Neural cell (in vitro differentiated cells): ENCODE data around the gene C2. TPM values are rescaled to one million over a fixed set of nuclear protein-coding genes. Genes with fewer than 3 reads are reported as not detected.

Experiments
- H2AFZ ChIP-seq: fragments of 200-600, 300-800 bp; sonication (generic), shearing (Covaris generic); 2 replicates; pipeline ENCODE4 v1.6.0; 2014; ENCODE audit warnings: low read depth, mild to moderate bottlenecking, antibody characterized with exemption, low read length, moderate library complexity
- H3F3A ChIP-seq: fragments of 200-600 bp; shearing (Covaris generic); 2 replicates; pipeline ENCODE4 v1.6.1; 2016; ENCODE audit warnings: mild to moderate bottlenecking, moderate library complexity, mixed read lengths, antibody characterized with exemption, low read length; ENCODE audit not compliant: insufficient read depth, poor library complexity, severe bottlenecking
- H3K27ac ChIP-seq: fragments of 200-600, 300-800 bp; sonication (generic), shearing (Covaris generic); 2 replicates; pipeline ENCODE4 v1.5.1; 2014; ENCODE audit warnings: mild to moderate bottlenecking, low read length, moderate library complexity
- H3K27me3 ChIP-seq: fragments of 300-800, 200-600 bp; sonication (generic), shearing (Covaris generic); 2 replicates; pipeline ENCODE4 v1.6.0; 2014; ENCODE audit warnings: mild to moderate bottlenecking, low read depth, low read length, moderate library complexity; ENCODE audit not compliant: insufficient read depth
- H3K36me3 ChIP-seq: fragments of 300-800, 200-600 bp; sonication (generic), shearing (Covaris generic); 2 replicates; pipeline ENCODE4 v1.5.1; 2014; ENCODE audit warnings: mild to moderate bottlenecking, antibody characterized with exemption, low read length, moderate library complexity; ENCODE audit not compliant: insufficient read depth
- H3K4me2 ChIP-seq: fragments of 300-800, 200-600 bp; sonication (generic), shearing (Covaris generic); 2 replicates; pipeline ENCODE4 v1.6.0; 2014; ENCODE audit warnings: mild to moderate bottlenecking, low read length
- H3K4me3 ChIP-seq: fragments of 300-800, 200-600 bp; sonication (generic), shearing (Covaris generic); 2 replicates; pipeline ENCODE4 v1.5.1; 2014; ENCODE audit warnings: mild to moderate bottlenecking, low read length, moderate library complexity
- H3K79me2 ChIP-seq: fragments of 200-600 bp; shearing (Covaris generic); replicated peaks from 2 replicates; pipeline ENCODE4 v1.6.0; 2014; ENCODE audit warnings: mild to moderate bottlenecking, low read length, moderate library complexity; ENCODE audit not compliant: insufficient read depth
- H3K9ac ChIP-seq: fragments of 300-800, 200-600 bp; sonication (generic), shearing (Covaris generic); 2 replicates; pipeline ENCODE4 v1.6.1; 2016; ENCODE audit warnings: mild to moderate bottlenecking, low read length, mixed read lengths
- H3K9me2 ChIP-seq: fragments of 200-600 bp; shearing (Covaris generic); 2 replicates; pipeline ENCODE4 v1.6.1; 2016; ENCODE audit warnings: mild to moderate bottlenecking, low read length, mixed read lengths; ENCODE audit not compliant: insufficient read depth
- H3K9me3 ChIP-seq: fragments of 200-600, 300-800 bp; sonication (generic), shearing (Covaris generic); 2 replicates; pipeline ENCODE4 v1.6.1; 2016; ENCODE audit warnings: mild to moderate bottlenecking, mixed run types, low read length, moderate library complexity, mixed read lengths
- H4K20me1 ChIP-seq: fragments of 200-600 bp; shearing (Covaris generic); 2 replicates; pipeline ENCODE4 v1.6.1; 2016; ENCODE audit warnings: mild to moderate bottlenecking, mixed run types; ENCODE audit not compliant: insufficient read depth
- CTCF ChIP-seq: fragments of 450-650 bp; IDR thresholded peaks from 2 replicates; pipeline ENCODE4 v1.5.1; 2014; ENCODE audit warnings: antibody characterized with exemption, mild to moderate bottlenecking, moderate library complexity; ENCODE audit not compliant: poor library complexity, severe bottlenecking
- EP300 ChIP-seq: fragments of 450-650 bp; conservative IDR thresholded peaks from 2 replicates; pipeline ENCODE4 v1.6.1; 2014; ENCODE audit warnings: antibody characterized with exemption, mild to moderate bottlenecking, moderate library complexity; ENCODE audit not compliant: poor library complexity, severe bottlenecking
- EZH2 ChIP-seq: fragments of 200-600, 300-800 bp; shearing (Covaris generic), sonication (generic); IDR thresholded peaks from 2 replicates; pipeline ENCODE4 v1.6.1; 2014; ENCODE audit warnings: antibody characterized with exemption, low read length, borderline replicate concordance, mild to moderate bottlenecking; ENCODE audit not compliant: insufficient read depth, poor library complexity, severe bottlenecking
- MXI1 ChIP-seq: fragments of 450-650 bp; conservative IDR thresholded peaks from 2 replicates; pipeline ENCODE4 v1.6.1; 2014; ENCODE audit warnings: antibody characterized with exemption, mild to moderate bottlenecking; ENCODE audit not compliant: poor library complexity, severe bottlenecking
- POLR2AphosphoS5 ChIP-seq: IDR thresholded peaks from 2 replicates; pipeline ENCODE4 v1.6.1; 2012
- RAD21 ChIP-seq: fragments of 450-650 bp; conservative IDR thresholded peaks from 2 replicates; pipeline ENCODE4 v1.6.1; 2014; ENCODE audit warnings: antibody characterized with exemption, mild to moderate bottlenecking, moderate library complexity
- SMC3 ChIP-seq: fragments of 450-650 bp; conservative IDR thresholded peaks from 2 replicates; pipeline ENCODE4 v1.6.1; 2014; ENCODE audit warnings: antibody characterized with exemption, mild to moderate bottlenecking, moderate library complexity; ENCODE audit not compliant: poor library complexity
- TAF1 ChIP-seq: IDR thresholded peaks from 2 replicates; pipeline ENCODE4 v1.6.1; 2012; ENCODE audit warnings: low read depth
- polyA plus RNA-seq: library from polyadenylated mRNA; depleted of rRNA; stranded (reverse); fragments of >200 nt; gene quantifications from 2 replicates; pipeline ENCODE4 v1.2.3, GENCODE V29; 2014
- TF ChIP-seq, protein P1 (sequence below): IDR thresholded peaks from 2 replicates; pipeline ENCODE4 v1.6.1; 2012; ENCODE audit warnings: borderline replicate concordance

The C2 gene
- polyA plus RNA-seq, 1 donor from 2014 or later, result 1.2 TPM

GRCh38 chr6:31899882-31900722 lies 27.4 kb upstream of the C2 start:
- Histone ChIP-seq H3K27ac (no peak overlapping the region), H4K20me1 (no peaks in the 10 kb centered on the region), H3K9me3 (no peaks in the 10 kb centered on the region), H3K79me2 (peaks cover 35% of the 10 kb centered on the region), H3K36me3 (peaks cover 6% of the 10 kb centered on the region), H3K4me2 (no peak overlapping the region), H3K27me3 (no peaks in the 10 kb centered on the region), H3K4me3 (peak overlapping the region; percentile 98), H3K9ac (peak overlapping the region; percentile 76), H3F3A (peaks cover 4% of the 10 kb centered on the region), H3K9me2 (no peaks in the 10 kb centered on the region), H2AFZ (no peak overlapping the region)
- TF ChIP-seq EP300, result no peak
- no peak for TF ChIP-seq CTCF
- TF ChIP-seq, protein P1, sequence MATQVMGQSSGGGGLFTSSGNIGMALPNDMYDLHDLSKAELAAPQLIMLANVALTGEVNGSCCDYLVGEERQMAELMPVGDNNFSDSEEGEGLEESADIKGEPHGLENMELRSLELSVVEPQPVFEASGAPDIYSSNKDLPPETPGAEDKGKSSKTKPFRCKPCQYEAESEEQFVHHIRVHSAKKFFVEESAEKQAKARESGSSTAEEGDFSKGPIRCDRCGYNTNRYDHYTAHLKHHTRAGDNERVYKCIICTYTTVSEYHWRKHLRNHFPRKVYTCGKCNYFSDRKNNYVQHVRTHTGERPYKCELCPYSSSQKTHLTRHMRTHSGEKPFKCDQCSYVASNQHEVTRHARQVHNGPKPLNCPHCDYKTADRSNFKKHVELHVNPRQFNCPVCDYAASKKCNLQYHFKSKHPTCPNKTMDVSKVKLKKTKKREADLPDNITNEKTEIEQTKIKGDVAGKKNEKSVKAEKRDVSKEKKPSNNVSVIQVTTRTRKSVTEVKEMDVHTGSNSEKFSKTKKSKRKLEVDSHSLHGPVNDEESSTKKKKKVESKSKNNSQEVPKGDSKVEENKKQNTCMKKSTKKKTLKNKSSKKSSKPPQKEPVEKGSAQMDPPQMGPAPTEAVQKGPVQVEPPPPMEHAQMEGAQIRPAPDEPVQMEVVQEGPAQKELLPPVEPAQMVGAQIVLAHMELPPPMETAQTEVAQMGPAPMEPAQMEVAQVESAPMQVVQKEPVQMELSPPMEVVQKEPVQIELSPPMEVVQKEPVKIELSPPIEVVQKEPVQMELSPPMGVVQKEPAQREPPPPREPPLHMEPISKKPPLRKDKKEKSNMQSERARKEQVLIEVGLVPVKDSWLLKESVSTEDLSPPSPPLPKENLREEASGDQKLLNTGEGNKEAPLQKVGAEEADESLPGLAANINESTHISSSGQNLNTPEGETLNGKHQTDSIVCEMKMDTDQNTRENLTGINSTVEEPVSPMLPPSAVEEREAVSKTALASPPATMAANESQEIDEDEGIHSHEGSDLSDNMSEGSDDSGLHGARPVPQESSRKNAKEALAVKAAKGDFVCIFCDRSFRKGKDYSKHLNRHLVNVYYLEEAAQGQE, result no peak
- TF ChIP-seq SMC3, result no peak
- no peak for TF ChIP-seq POLR2AphosphoS5
- TF ChIP-seq EZH2, result no peak
- no peak for TF ChIP-seq TAF1
- no peak for TF ChIP-seq MXI1
- TF ChIP-seq RAD21, result no peak

DNA sequence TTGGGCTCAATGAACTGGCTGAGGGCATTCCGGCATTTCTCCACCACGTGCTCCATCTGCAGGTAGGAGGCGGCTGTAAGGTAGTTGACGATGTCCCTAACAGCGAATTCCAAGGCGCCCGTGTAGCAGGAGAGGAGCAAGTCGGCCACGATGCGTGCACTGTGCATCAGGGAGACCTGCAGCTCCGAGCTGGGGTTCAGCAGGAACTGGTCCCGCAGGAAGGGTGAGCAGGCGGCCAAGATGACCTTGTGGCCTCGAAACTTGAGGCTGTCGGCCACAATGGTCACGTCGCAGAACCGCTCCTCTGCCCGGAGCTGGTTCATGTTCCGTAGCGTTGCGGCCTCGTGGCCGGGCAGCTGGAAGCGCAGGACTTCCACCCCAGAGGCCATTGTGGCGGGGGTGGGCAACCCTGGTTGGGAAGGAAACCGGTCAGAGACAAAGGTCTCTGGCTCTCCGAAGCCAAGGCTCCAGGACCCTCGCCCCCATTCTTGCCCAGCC lies 26.6 kb upstream of the C2 start:
- Histone ChIP-seq H3K79me2 (peaks cover 27% of the 10 kb centered on the region), H4K20me1 (no peaks in the 10 kb centered on the region), H3K27ac (peak overlapping the region; percentile 71), H3K36me3 (no peaks in the 10 kb centered on the region), H3F3A (peaks cover 4% of the 10 kb centered on the region), H3K9me2 (no peaks in the 10 kb centered on the region), H3K9me3 (no peaks in the 10 kb centered on the region), H2AFZ (peak overlapping the region; percentile 8), H3K27me3 (no peaks in the 10 kb centered on the region), H3K9ac (peak overlapping the region; percentile 76), H3K4me2 (peak overlapping the region; percentile 73), H3K4me3 (peak overlapping the region; percentile 72)
- no peak for TF ChIP-seq CTCF
